Smooth muscle cell (in vitro differentiated cells): ENCODE results near the gene AGTRAP. TPM values are rescaled to one million over a fixed set of nuclear protein-coding genes. Genes with fewer than 3 reads are reported as not detected.

Experiments
- DNase-seq: peaks from one replicate; lab custom pipeline; 2025; ENCODE audit not compliant: unreplicated experiment; lab: John Stamatoyannopoulos, UW
- H2AFZ ChIP-seq: fragments of 200-600 bp; sonication (generic); 2 replicates; pipeline ENCODE4 v1.6.0; 2016; ENCODE audit warnings: antibody characterized with exemption, low read depth, mild to moderate bottlenecking
- H3F3A ChIP-seq: fragments of 200-600 bp; sonication (generic); 2 replicates; pipeline ENCODE4 v1.6.0; 2017; ENCODE audit warnings: antibody characterized with exemption, low read depth
- H3K27ac ChIP-seq: fragments of 200-600 bp; sonication (generic); 2 replicates; pipeline ENCODE4 v1.5.1; 2016; ENCODE audit warnings: low read depth, mild to moderate bottlenecking
- H3K27me3 ChIP-seq: fragments of 200-600 bp; sonication (generic); 2 replicates; pipeline ENCODE4 v1.6.1; 2016; ENCODE audit warnings: low read depth, mild to moderate bottlenecking
- H3K36me3 ChIP-seq: fragments of 200-600 bp; sonication (generic); 2 replicates; pipeline ENCODE4 v1.5.1; 2016; ENCODE audit warnings: low read depth
- H3K4me1 ChIP-seq: fragments of 200-600 bp; sonication (generic); 2 replicates; pipeline ENCODE4 v1.5.1; 2016; ENCODE audit warnings: low read depth
- H3K4me2 ChIP-seq: fragments of 200-600 bp; sonication (generic); 2 replicates; pipeline ENCODE4 v1.6.0; 2016; ENCODE audit warnings: mild to moderate bottlenecking
- H3K4me3 ChIP-seq: fragments of 200-600 bp; sonication (generic); 2 replicates; pipeline ENCODE4 v1.5.1; 2016; ENCODE audit warnings: mild to moderate bottlenecking
- H3K79me2 ChIP-seq: fragments of 200-600 bp; sonication (generic); 2 replicates; pipeline ENCODE4 v1.6.0; 2016; ENCODE audit warnings: low read depth, mild to moderate bottlenecking
- H3K9ac ChIP-seq: fragments of 200-600 bp; sonication (generic); 2 replicates; pipeline ENCODE4 v1.6.0; 2016; ENCODE audit warnings: low read depth
- H3K9me3 ChIP-seq: fragments of 200-600 bp; sonication (generic); replicated peaks from 2 replicates; pipeline ENCODE4 v1.5.1; 2016; ENCODE audit warnings: low read depth
- H4K20me1 ChIP-seq: fragments of 200-600 bp; sonication (generic); 2 replicates; pipeline ENCODE4 v1.6.0; 2016; ENCODE audit warnings: low read depth
- CTCF ChIP-seq: fragments of 200-600 bp; sonication (generic); IDR thresholded peaks from 2 replicates; pipeline ENCODE4 v1.5.1; 2017; ENCODE audit warnings: borderline replicate concordance, mild to moderate bottlenecking, antibody characterized with exemption; ENCODE audit not compliant: insufficient read depth, poor library complexity, severe bottlenecking
- WGBS: methylation state at CpG from one replicate; pipeline ENCODE4 v1.1.7; 2016; ENCODE audit warnings: low lambda C conversion rate; 5-methylcytosine and 5-hydroxymethylcytosine counted together
- polyA plus RNA-seq: library from polyadenylated mRNA; unstranded; fragments of >200 nt; fragmentation: Nextera tagmentation; extraction: Ambion mirVana; gene quantifications from 2 replicates; pipeline ENCODE4 v1.2.1, GENCODE V29; 2016
- total RNA-seq: library from RNA; depleted of rRNA; stranded (reverse); fragments of >200 nt; gene quantifications from 2 replicates; pipeline ENCODE4 v1.2.3, GENCODE V29; 2014

The AGTRAP gene
- total and polyA plus RNA-seq, 2 experiments from 2014 or later: 30.9 to 76.8 TPM

GRCh38 chr1:11703357-11704193 is 32.4 kb upstream of the AGTRAP start:
- Histone ChIP-seq H3K9ac (no peak overlapping the region), H3K9me3 (no peaks in the 10 kb centered on the region), H3K4me1 (peaks cover 15% of the 10 kb centered on the region), H3K27me3 (no peaks in the 10 kb centered on the region), H3K4me3 (no peak overlapping the region), H3K79me2 (no peaks in the 10 kb centered on the region), H2AFZ (no peak overlapping the region), H3K27ac (no peak overlapping the region), H3K4me2 (no peak overlapping the region), H3F3A (no peaks in the 10 kb centered on the region), H3K36me3 (no peaks in the 10 kb centered on the region), H4K20me1 (no peaks in the 10 kb centered on the region)
- no peak for DNase-seq
- no peak for TF ChIP-seq CTCF
- WGBS: 71% methylated on average over 8 of the region's 8 CpGs

GRCh38 chr1:11704194-11704529 is 31.8 kb upstream of the AGTRAP start:
- Histone ChIP-seq H3K4me1 (peaks cover 15% of the 10 kb centered on the region), H3K9me3 (no peaks in the 10 kb centered on the region), H2AFZ (no peak overlapping the region), H3K4me2 (no peak overlapping the region), H3K27me3 (no peaks in the 10 kb centered on the region), H3K27ac (no peak overlapping the region), H3K36me3 (no peaks in the 10 kb centered on the region), H3K4me3 (no peak overlapping the region), H3F3A (no peaks in the 10 kb centered on the region), H4K20me1 (no peaks in the 10 kb centered on the region), H3K79me2 (no peaks in the 10 kb centered on the region), H3K9ac (no peak overlapping the region)
- no peak for TF ChIP-seq CTCF
- no peak for DNase-seq
- WGBS: 79% methylated on average over 11 of the region's 11 CpGs

- WGBS: 80% methylated on average over 19 of the region's 22 CpGs
- no peak for DNase-seq
- H3K27me3 ChIP-seq: no peaks in the 10 kb centered on the region
Measured at GRCh38 chr1:11704691-11705475, 31.1 kb upstream of the AGTRAP start.

More at GRCh38 chr1:11704691-11705475, 31.1 kb upstream of the AGTRAP start:
- no peaks in the 10 kb centered on the region for H3K9me3 ChIP-seq
- peaks cover 15% of the 10 kb centered on the region for H3K4me1 ChIP-seq
- no peaks in the 10 kb centered on the region for H3K79me2 ChIP-seq
- no peak overlapping the region for H3K4me3 ChIP-seq
- H3K27ac ChIP-seq: no peak overlapping the region
- H3K4me2 ChIP-seq: no peak overlapping the region
- H3K9ac ChIP-seq: no peak overlapping the region
- no peak for TF ChIP-seq CTCF
- H4K20me1 ChIP-seq: no peaks in the 10 kb centered on the region
- H2AFZ ChIP-seq: no peak overlapping the region
- H3F3A ChIP-seq: no peaks in the 10 kb centered on the region
- no peaks in the 10 kb centered on the region for H3K36me3 ChIP-seq
